ENCODE results near the gene KCNB1.
"Not testable (repeated sequence)": the region's sequence is repeated elsewhere in the genome, so short reads cannot be mapped to it uniquely, and the experiment has no call there.

DNA sequence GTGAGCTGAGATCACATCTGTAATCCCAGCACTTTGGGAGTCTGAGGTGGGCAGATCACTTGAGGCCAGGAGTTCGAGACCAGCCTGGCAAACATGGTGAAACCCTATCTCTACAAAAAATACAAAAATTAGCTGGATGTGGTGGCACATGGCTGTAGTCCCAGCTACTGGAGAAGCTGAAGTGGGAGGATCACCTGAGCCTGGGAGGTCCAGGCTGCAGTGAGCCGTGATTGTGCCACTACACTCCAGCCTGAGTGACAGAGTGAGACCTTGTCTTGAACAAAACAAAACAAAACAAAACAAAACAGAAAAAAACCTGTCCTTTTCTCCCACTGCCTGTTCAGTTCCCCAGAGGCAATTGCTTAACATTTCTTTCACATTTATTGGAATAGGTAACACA is 168.4 kb downstream of the KCNB1 start:
- TF ChIP-seq TAF1 (IDR thresholded peaks at IDR 0.05; ENCODE audit: low read depth, low read length); POLR2A (IDR thresholded peaks at IDR 0.05; ENCODE audit: low read depth, low read length); POLR2AphosphoS5 (IDR thresholded peaks at IDR 0.05; ENCODE audit: low read depth, low read length); SPI1 (IDR thresholded peaks at IDR 0.05; ENCODE audit: low read depth, low read length); PAX5 (IDR thresholded peaks at IDR 0.05; ENCODE audit: insufficient read depth, low read length, severe bottlenecking); POU2F2 (IDR thresholded peaks at IDR 0.05; ENCODE audit: low read depth, low read length): not testable (repeated sequence)
